Medulla oblongata (tissue), 1 donor: ENCODE results near the gene CHRNA9.
"Not testable (repeated sequence)": the region's sequence is repeated elsewhere in the genome, so short reads cannot be mapped to it uniquely, and the experiment has no call there.

Source experiments
- DNase-seq: peaks from one replicate; pipeline ENCODE4 v3.0.0-alpha.2; 2015; ENCODE audit errors: extremely low spot score

The CHRNA9 gene

DNA sequence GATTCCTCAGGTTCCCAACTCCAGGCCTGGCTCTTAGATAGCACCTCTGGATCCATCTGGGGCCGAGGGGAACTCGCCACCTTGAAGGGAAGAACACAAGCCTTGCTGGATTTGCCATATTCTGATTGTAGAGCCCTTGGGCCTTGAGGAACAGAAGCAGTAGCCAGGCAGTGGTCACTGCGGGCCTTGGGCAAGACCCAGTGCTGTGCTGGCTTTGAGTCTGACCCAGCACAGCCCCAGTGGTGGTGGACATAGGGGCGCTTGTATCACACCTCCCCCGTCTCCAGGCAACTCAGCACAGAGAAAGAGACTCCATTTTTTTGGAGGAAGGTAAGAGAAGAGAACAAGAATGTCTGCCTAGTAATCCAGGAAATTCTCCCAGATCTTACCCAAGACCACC is 45.5 kb downstream of the CHRNA9 start:
- no peak for DNase-seq

- no peak for DNase-seq
Observed at GRCh38 chr4:40388239-40388638, 53.1 kb downstream of the CHRNA9 start.

DNA sequence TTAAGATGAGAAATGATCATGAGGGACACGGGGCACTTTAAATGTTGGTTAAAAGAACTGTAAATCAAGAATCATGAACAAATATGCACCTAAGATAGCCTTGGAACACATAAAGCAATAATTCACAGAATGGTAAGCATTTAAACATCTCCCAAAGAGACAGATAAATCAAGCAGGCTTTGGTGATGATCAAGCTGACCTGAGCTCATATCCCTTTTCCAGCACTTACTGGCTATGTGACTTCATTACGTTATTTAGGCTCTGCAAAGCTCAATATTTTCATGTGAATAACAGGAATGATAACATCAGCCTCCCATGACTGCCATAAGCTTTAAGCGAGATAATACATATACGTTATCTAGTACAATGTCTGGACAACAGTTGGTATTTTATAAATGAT is 54.9 kb downstream of the CHRNA9 start:
- DNase-seq = no peak

DNA sequence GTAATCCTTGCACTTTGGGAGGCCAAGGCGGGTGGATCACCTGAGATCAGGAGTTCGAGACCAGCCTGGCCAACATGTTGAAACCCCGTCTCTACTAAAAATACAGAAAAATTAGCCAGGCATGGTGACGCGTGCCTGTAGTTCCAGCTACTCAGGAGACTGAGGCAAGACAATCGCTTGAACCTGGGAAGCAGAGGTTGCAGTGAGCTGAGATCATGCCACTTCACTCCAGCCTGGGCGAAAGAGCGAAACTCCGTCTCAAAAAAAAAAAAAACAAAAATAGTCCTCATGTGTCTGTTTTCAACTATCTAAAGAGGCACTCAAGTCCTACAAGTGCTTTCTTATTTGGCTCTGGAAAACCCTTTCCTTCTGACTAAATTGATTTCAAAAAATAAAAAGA is 57.1 kb downstream of the CHRNA9 start:
- not testable (repeated sequence) for DNase-seq

DNA sequence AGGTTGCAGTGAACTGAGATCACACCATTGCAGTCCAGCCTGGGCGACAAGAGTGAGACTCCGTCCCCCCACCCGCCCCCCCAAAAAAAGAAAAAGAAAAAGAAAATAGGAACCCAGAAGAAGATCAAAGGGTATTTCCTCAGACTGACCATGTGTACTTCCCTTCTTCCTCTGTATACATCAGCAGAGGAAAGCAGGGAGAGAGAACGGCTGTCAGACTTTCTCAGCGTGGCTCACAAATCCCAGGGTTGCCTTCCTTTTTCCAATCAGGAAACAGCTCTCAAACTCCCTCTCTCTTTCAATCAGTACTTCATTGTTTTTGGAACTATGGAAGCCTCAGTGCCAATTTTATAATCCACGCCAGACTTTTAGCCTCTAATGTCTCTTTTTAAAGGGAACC is 59.1 kb downstream of the CHRNA9 start:
- DNase-seq = no peak

DNA sequence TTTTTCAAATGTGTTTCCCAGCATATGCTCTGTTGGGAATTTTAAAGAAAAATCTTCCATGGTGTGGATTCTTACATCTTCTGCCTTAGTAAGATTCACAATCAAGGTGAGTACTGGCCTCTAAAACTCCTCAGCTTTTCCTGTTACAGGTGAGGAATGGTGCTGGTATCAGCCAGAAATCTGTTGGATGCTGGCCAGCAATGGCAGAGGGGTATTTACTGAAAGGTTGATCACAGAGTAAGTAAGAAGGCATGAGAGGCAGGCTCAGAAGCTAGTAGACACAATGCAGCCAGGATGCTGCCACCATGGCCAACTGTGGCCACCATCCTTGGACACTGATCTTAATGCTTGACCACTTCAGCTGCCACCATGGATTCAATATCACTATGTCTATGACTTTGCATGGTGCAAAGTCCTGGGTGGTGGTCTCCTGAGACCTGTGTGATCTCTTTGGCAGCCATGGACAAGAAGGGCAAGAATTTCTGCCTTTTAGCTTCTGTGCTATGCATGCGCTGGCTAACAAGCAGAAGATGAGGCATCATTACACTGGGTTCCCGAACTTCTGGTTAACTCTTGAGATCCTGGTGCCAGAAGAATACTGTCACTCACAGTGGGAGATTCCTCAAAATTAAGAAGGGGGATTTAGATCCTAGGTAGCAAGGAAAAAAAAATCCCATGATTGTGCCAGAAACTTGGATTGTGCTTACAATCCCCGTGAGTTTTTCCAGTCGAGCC is 60.2 kb downstream of the CHRNA9 start:
- DNase-seq = no peak

GRCh38 chr4:40395908-40396793 is 61.0 kb downstream of the CHRNA9 start:
- no peak for DNase-seq

DNA sequence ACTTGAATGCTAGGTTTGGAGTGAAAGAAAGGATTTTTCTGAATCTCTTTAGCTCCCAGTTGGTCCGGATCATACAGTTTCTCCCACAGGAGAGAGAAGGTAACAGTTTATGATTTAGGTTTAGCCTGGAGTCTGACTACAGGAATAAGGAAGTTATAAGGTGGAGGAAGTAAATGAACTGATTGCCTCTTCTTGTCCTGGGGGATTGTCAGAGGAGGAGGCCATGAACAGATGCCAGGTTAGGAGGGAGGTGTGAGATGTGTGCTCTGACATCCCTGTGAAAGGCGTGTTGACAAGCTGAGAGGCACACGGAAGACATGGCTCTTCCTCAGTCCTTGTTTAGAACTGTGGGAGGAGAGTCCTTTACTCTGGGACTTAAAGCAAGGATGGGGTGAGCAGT is 64.4 kb downstream of the CHRNA9 start:
- DNase-seq = no peak

GRCh38 chr4:40401096-40401495 is 66.0 kb downstream of the CHRNA9 start:
- DNase-seq = no peak

DNA sequence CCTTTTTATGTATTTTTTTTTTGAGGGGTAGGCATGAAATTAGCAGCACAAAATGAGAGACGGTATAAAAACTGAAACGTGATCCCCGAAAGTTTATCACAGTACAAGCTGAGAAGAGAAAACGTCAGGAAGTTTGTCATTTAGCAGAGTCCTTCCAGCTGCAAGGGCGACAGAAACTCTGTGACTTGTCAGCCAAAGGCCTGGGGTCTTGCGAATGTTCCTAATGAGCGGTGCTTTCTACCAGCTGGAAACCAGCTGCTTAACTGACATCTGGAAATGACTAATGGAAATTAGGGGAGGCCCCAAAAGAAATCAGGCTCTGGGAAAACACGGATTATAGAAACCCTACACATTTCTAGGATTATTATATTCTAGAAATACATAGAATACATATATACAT is 66.5 kb downstream of the CHRNA9 start:
- DNase-seq = no peak

GRCh38 chr4:40402556-40402955 is 67.4 kb downstream of the CHRNA9 start:
- DNase-seq = no peak

- DNase-seq = no peak
Observed at GRCh38 chr4:40403081-40403480, 67.9 kb downstream of the CHRNA9 start.
